Cerebellar cortex (tissue), 1 donor: ENCODE results near the gene GZMB.
"Not testable (repeated sequence)": the region's sequence is repeated elsewhere in the genome, so short reads cannot be mapped to it uniquely, and the experiment has no call there.

Experiments used
- DNase-seq: peaks from one replicate; pipeline ENCODE4 v3.0.0-alpha.2; 2015; ENCODE audit warnings: low spot score

The GZMB gene

GRCh38 chr14:24634158-24634557, at the start of gene GZMB:
GZMB (minus strand) TSS chr14:24634190; CDS start chr14:24634160, 30 bp downstream.
- no peak for DNase-seq

- no peak for DNase-seq
Measured at GRCh38 chr14:24681056-24681455, 47.1 kb upstream of the GZMB start.

- DNase-seq, result no peak
Measured at GRCh38 chr14:24680516-24680915, 46.5 kb upstream of the GZMB start.

GRCh38 chr14:24679248-24679961, 45.4 kb upstream of the GZMB start:
- no peak for DNase-seq

GRCh38 chr14:24678801-24679247, 44.8 kb upstream of the GZMB start:
- DNase-seq, result peak; percentile 73

GRCh38 chr14:24677956-24678355, 44.0 kb upstream of the GZMB start:
- no peak for DNase-seq

GRCh38 chr14:24674204-24674970, 40.4 kb upstream of the GZMB start:
- no peak for DNase-seq

GRCh38 chr14:24673534-24674203, 39.7 kb upstream of the GZMB start:
- DNase-seq, result no peak

GRCh38 chr14:24673059-24673458, 39.1 kb upstream of the GZMB start:
- no peak for DNase-seq

GRCh38 chr14:24670594-24670993, 36.6 kb upstream of the GZMB start:
- no peak for DNase-seq

GRCh38 chr14:24669651-24670050, 35.7 kb upstream of the GZMB start:
- DNase-seq, result no peak

- DNase-seq, result no peak
Measured at GRCh38 chr14:24665440-24665991, 31.5 kb upstream of the GZMB start.

GRCh38 chr14:24664366-24664765, 30.4 kb upstream of the GZMB start:
- no peak for DNase-seq

- DNase-seq, result no peak
Measured at GRCh38 chr14:24662753-24663152, 28.8 kb upstream of the GZMB start.

GRCh38 chr14:24659916-24660570, 26.1 kb upstream of the GZMB start:
- no peak for DNase-seq

- not testable (repeated sequence) for DNase-seq
Measured at GRCh38 chr14:24648361-24648760, 14.4 kb upstream of the GZMB start.

- DNase-seq, result no peak
Measured at GRCh38 chr14:24639905-24640304, 5.9 kb upstream of the GZMB start.

GRCh38 chr14:24639270-24639669, 5.3 kb upstream of the GZMB start:
- no peak for DNase-seq

- no peak for DNase-seq
Measured at GRCh38 chr14:24633353-24633752, 637 bp downstream of the GZMB start.

GRCh38 chr14:24632761-24633160, 1.2 kb downstream of the GZMB start:
- DNase-seq, result no peak

- DNase-seq, result no peak
Measured at GRCh38 chr14:24632336-24632735, 1.7 kb downstream of the GZMB start.

GRCh38 chr14:24631749-24632335, 2.1 kb downstream of the GZMB start:
- DNase-seq, result no peak
